Activated T-cell treated with anti-CD3 and anti-CD28 coated beads, Interleukin-2, amount 50 U/mL, for 72 hours (primary cell): Measurements from ENCODE around the gene CCDC136. TPM values are rescaled to one million over a fixed set of nuclear protein-coding genes. Genes with fewer than 3 reads are reported as not detected.

Source experiments
- ATAC-seq, 2 donors: fragments of 150-1000 bp; cut with Tn5 transposase; replicated peaks in 1 of 2; 2 replicates each; pipeline ENCODE4 v1.10.0; 2021; ENCODE audit warnings: moderate library complexity in 2 of 2, mild to moderate bottlenecking in 1 of 2
- DNase-seq, 2 donors: peaks; one replicate each; pipeline ENCODE4 v3.0.0; 2021 to 2022; ENCODE audit warnings: mixed read lengths in 1 of 2
- H3K27ac Mint-ChIP-seq: one replicate; pipeline ENCODE4 v1.8.0; 2022; ENCODE audit warnings: mild to moderate bottlenecking, moderate library complexity, mixed read lengths
- H3K27me3 Mint-ChIP-seq: one replicate; pipeline ENCODE4 v1.8.0; 2022; ENCODE audit warnings: low read depth, mixed read lengths
- H3K36me3 Mint-ChIP-seq, 2 donors: one replicate each; pipeline ENCODE4 v1.8.0; 2022; ENCODE audit warnings: mixed read lengths in 2 of 2, mild to moderate bottlenecking in 1 of 2; ENCODE audit not compliant: insufficient read depth in 2 of 2
- H3K4me1 Mint-ChIP-seq: one replicate; pipeline ENCODE4 v1.8.0; 2022; ENCODE audit warnings: low read depth, mixed read lengths
- H3K4me3 Mint-ChIP-seq, 2 donors: one replicate each; pipeline ENCODE4 v1.8.0; 2022; ENCODE audit warnings: mild to moderate bottlenecking in 2 of 2, mixed read lengths in 2 of 2, moderate library complexity in 2 of 2
- H3K9me3 Mint-ChIP-seq, 2 donors: one replicate each; pipeline ENCODE4 v1.8.0; 2022; ENCODE audit warnings: mixed read lengths in 2 of 2
- total RNA-seq, 2 donors: library from RNA; stranded (reverse); gene quantifications; one replicate each; pipeline ENCODE4 v1.2.3, GENCODE V29; 2022

CCDC136 gene
- total RNA-seq, 2 donors from 2014 or later: 4.6 to 7.4 TPM

GRCh38 chr7:128826512-128826911, 34.7 kb downstream of the CCDC136 start:
- Mint-ChIP-seq H3K4me3 (no peak overlapping the region), H3K9me3 (no peaks in the 10 kb centered on the region), H3K27me3 (peaks cover 40% of the 10 kb centered on the region), H3K27ac (no peak overlapping the region), H3K36me3 (no peaks in the 10 kb centered on the region), H3K4me1 (peaks cover 10% of the 10 kb centered on the region)
- DNase-seq (no peak), ATAC-seq (no peak)

GRCh38 chr7:128826916-128827247, 35.1 kb downstream of the CCDC136 start:
- H3K27ac Mint-ChIP-seq: no peak overlapping the region
- ATAC-seq (no peak), DNase-seq (no peak)
- H3K4me3 Mint-ChIP-seq: no peak overlapping the region
- no peaks in the 10 kb centered on the region for H3K36me3 Mint-ChIP-seq
- H3K27me3 Mint-ChIP-seq: peaks cover 44% of the 10 kb centered on the region
- no peaks in the 10 kb centered on the region for H3K9me3 Mint-ChIP-seq
- peaks cover 13% of the 10 kb centered on the region for H3K4me1 Mint-ChIP-seq

DNA sequence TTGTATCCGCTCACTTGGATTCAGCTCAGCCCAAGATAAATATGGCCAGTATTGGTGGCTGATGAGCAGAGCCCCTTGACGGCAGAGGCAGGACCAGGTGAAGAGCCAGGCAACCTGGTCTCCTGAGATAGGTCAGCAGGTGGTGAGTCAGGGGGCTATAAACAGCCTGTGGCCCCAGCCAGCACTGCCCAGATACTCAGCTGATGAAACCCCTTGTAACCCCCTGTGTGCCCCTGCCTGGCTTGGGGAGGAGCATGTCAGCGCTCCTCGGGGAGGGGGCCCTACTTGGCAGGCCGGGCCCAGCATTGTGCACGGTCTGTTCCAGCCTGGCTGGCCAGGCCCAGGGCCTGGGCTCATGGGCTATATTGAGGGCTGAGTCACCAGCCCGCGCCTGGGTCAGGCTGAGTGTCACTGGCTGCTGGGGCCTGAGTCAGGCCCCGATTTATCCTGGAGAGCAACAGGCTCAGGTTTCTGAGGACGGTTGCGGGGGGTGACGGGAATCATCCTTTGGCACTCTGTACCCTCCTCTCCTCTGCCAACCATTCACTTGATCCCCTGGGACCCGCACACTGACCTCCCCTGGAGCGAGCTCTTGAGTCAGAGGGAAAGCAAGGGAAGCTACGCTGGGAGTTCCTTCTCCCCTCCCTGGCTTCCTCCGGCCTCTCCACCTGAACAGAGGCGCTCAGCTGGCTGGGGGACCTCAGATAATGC, 35.6 kb downstream of the CCDC136 start:
- H3K4me3 Mint-ChIP-seq: no peak overlapping the region
- H3K36me3 Mint-ChIP-seq: no peaks in the 10 kb centered on the region
- peaks cover 13% of the 10 kb centered on the region for H3K4me1 Mint-ChIP-seq
- DNase-seq (no peak), ATAC-seq (no peak)
- H3K9me3 Mint-ChIP-seq: no peaks in the 10 kb centered on the region
- no peak overlapping the region for H3K27ac Mint-ChIP-seq
- H3K27me3 Mint-ChIP-seq: peaks cover 40% of the 10 kb centered on the region

DNA sequence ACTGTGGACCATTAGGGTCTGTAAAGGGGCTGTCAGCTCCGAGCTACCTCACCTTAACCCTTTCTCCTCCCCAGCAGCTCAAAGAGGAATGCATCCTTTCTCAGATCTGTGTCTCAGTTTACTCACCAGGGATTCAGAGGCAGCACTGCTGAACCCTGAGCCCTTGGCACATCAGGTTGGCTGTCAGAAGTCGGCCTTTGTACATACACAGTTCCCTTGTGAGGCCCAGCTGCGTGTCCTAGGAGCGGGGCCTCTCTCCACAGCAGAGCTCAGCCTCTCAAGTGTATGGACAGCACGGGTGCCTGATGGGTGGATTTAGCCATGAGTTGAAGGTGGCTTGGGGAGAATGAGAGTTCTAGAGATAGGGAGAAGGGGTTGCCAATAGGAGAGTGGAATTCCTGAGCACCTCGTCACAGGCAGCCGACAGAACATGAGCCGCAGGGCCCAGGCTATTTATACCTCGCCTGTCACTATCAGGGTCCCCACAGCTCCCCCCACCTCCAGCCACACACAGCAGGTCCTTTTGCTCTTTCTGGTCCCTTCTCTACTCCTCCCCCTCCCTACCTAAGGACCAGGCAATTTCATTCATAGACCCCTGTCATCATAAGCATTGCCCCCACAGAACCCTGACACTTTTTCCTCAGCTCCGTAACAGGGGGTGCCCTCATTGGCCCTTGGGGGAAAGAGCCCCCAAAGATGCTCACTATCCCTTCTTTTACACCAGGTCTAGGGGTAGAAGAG, 36.4 kb downstream of the CCDC136 start:
- peaks cover 39% of the 10 kb centered on the region for H3K27me3 Mint-ChIP-seq
- H3K4me1 Mint-ChIP-seq: peaks cover 13% of the 10 kb centered on the region
- H3K4me3 Mint-ChIP-seq: no peak overlapping the region
- ATAC-seq (no peak), DNase-seq (no peak)
- H3K27ac Mint-ChIP-seq: no peak overlapping the region
- no peaks in the 10 kb centered on the region for H3K36me3 Mint-ChIP-seq
- no peaks in the 10 kb centered on the region for H3K9me3 Mint-ChIP-seq

GRCh38 chr7:128829391-128830166, 37.8 kb downstream of the CCDC136 start:
- Mint-ChIP-seq H3K9me3 (no peaks in the 10 kb centered on the region), H3K27me3 (peaks cover 42% of the 10 kb centered on the region), H3K36me3 (no peaks in the 10 kb centered on the region), H3K4me1 (peaks cover 13% of the 10 kb centered on the region), H3K4me3 (peak overlapping the region in 1 of 2 donors; percentile 20), H3K27ac (no peak overlapping the region)
- no peak for ATAC-seq
- DNase-seq: no peak

- no peaks in the 10 kb centered on the region for H3K36me3 Mint-ChIP-seq
- ATAC-seq (peak; percentile 71), DNase-seq (peak; percentile 39 to 49)
- H3K4me3 Mint-ChIP-seq: peak within 1 kb of the TSS; percentile 83 to 88
- H3K9me3 Mint-ChIP-seq: no peaks in the 10 kb centered on the region
- H3K4me1 Mint-ChIP-seq: peaks cover 13% of the 10 kb centered on the region
- H3K27me3 Mint-ChIP-seq: peaks cover 45% of the 10 kb centered on the region
- no peak within 1 kb of the TSS for H3K27ac Mint-ChIP-seq
These were observed 38.7 kb downstream of the CCDC136 start, which contains the start of gene FLNC for GRCh38 chr7:128830231-128831177. Gene FLNC, plus strand, starts transcription at chr7:128830406. Its CDS starts 232 bp downstream, at chr7:128830638.

- H3K4me3 Mint-ChIP-seq: peak overlapping the region; percentile 16 to 58
- peaks cover 13% of the 10 kb centered on the region for H3K4me1 Mint-ChIP-seq
- peak; percentile 11 to 21 for ATAC-seq
- peaks cover 45% of the 10 kb centered on the region for H3K27me3 Mint-ChIP-seq
- H3K27ac Mint-ChIP-seq: no peak overlapping the region
- no peak for DNase-seq
- no peaks in the 10 kb centered on the region for H3K9me3 Mint-ChIP-seq
- no peaks in the 10 kb centered on the region for H3K36me3 Mint-ChIP-seq
These were observed 39.6 kb downstream of the CCDC136 start for GRCh38 chr7:128831178-128831993.

- Mint-ChIP-seq H3K27me3 (peaks cover 45% of the 10 kb centered on the region), H3K4me1 (peaks cover 13% of the 10 kb centered on the region), H3K36me3 (no peaks in the 10 kb centered on the region), H3K27ac (no peak overlapping the region), H3K4me3 (peak overlapping the region in 1 of 2 donors; percentile 15), H3K9me3 (no peaks in the 10 kb centered on the region)
- ATAC-seq (no peak), DNase-seq (no peak)
These were observed 40.5 kb downstream of the CCDC136 start for GRCh38 chr7:128831994-128832879.

DNA sequence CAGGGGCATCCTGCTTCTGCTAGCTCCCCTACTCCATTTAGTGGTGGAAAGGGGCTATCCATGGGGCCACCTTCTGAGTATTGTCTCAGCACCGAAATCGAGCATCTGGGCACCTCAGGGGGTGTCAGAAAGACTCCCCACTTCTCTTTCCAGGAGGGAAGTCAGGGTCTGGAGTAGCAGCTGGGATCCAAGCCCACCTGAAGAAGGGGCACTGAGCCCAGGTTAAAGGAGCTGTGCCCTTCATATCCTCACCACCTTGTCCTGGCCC, 41.0 kb downstream of the CCDC136 start:
- Mint-ChIP-seq H3K4me3 (no peak overlapping the region), H3K4me1 (peaks cover 13% of the 10 kb centered on the region), H3K27ac (no peak overlapping the region), H3K36me3 (no peaks in the 10 kb centered on the region), H3K27me3 (peaks cover 41% of the 10 kb centered on the region), H3K9me3 (no peaks in the 10 kb centered on the region)
- ATAC-seq (no peak), DNase-seq (no peak)

DNA sequence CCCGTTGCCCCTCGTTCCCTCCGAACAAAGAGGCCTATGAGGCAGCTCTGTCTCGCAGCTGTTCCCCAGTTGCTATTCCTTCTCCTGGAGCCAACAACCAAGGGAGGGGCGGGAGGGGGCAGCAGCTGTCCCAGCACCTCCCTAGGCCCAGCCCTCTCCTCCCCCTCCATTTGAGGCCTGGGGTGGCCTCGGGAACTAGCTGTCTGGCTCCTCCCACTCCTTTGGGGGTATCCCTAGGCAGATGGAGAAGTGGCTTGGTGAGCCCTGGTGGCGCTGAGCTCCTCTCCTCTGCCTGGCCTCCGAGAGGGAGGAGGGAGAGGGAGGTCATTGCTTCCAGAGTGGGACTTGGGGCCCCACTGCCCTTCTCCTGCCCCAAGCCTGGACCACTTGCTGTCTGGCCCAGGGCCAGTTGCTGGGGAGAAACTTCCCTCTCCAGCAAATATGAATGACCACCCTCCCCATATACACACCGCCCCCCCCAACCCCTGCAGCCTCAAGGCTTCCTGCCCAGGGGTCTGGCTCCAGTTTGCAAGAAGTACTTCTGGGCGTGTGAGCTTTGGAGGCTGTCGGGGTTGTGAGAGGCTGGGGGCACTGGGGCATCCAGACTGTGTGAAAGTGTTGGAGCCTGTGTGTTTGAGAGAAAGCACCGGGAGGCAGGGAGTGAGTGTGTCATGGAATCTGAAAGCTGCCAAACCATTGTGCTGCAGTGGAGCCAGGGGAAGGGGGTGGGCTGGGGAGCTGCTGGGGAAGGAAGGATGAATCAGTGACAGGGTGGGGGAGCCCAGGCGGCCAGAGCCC, 41.6 kb downstream of the CCDC136 start:
- Mint-ChIP-seq H3K4me3 (no peak overlapping the region), H3K27ac (no peak overlapping the region), H3K36me3 (no peaks in the 10 kb centered on the region), H3K9me3 (no peaks in the 10 kb centered on the region), H3K4me1 (peaks cover 13% of the 10 kb centered on the region), H3K27me3 (peaks cover 36% of the 10 kb centered on the region)
- ATAC-seq (no peak), DNase-seq (no peak)

DNA sequence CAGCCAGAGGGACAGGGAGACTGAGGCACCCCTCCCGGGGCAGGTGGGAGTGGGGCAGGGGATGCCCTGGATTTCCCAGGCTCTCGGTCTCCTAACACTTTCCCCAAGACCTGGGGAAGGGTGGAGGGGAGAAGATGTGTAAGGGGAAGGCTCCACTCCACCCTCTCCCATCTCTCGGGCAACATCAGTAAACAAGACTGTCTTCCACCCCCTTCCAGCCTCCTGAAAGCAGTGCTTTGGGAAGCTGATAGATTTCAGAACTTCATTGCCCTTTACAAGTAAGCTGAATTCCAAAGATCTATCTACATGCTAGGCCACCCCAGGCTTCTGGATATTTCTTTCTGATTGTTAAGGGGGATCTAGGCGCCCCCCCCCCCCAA, 42.2 kb downstream of the CCDC136 start:
- Mint-ChIP-seq H3K27ac (no peak overlapping the region), H3K4me3 (no peak overlapping the region)

More for the DNA sequence above, 42.2 kb downstream of the CCDC136 start:
- H3K9me3 Mint-ChIP-seq: no peaks in the 10 kb centered on the region
- peaks cover 13% of the 10 kb centered on the region for H3K4me1 Mint-ChIP-seq
- ATAC-seq: no peak
- no peaks in the 10 kb centered on the region for H3K36me3 Mint-ChIP-seq
- DNase-seq: no peak
- peaks cover 32% of the 10 kb centered on the region for H3K27me3 Mint-ChIP-seq
